Activated B cell treated with CpG ODN at 0.5 μM for 24 hours (primary cell): ENCODE measurements around the gene SLC44A2. TPM values are rescaled to one million over a fixed set of nuclear protein-coding genes. Genes with fewer than 3 reads are reported as not detected.

Experiments
- ATAC-seq: fragments of 200-7000 bp; cut with Tn5 transposase; one replicate; pipeline ENCODE4 v1.10.0; 2021; ENCODE audit warnings: low read depth, mild to moderate bottlenecking, moderate library complexity
- CTCF ChIA-PET: fragments of 350-600 bp; sonication (Branson Sonifier 250); formaldehyde crosslinking; loops from one replicate; lab custom pipeline; 2021; ENCODE audit warnings: antibody characterized with exemption; lab: Charles Lee
- POLR2A ChIA-PET: fragments of 350-600 bp; sonication (Branson Sonifier 250); formaldehyde crosslinking; loops from one replicate; lab custom pipeline; 2021; ENCODE audit warnings: antibody characterized with exemption; lab: Charles Lee
- DNase-seq: peaks from one replicate; pipeline ENCODE4 v3.0.0; 2022
- H3K27ac Mint-ChIP-seq: one replicate; pipeline ENCODE4 v1.8.0; 2020; ENCODE audit warnings: mixed read lengths
- H3K27me3 Mint-ChIP-seq: one replicate; pipeline ENCODE4 v1.8.0; 2021; ENCODE audit warnings: mixed read lengths
- H3K36me3 Mint-ChIP-seq: one replicate; pipeline ENCODE4 v1.8.0; 2021; ENCODE audit warnings: low read depth, mixed read lengths
- H3K4me1 Mint-ChIP-seq: one replicate; pipeline ENCODE4 v1.8.0; 2021; ENCODE audit warnings: mixed read lengths
- H3K4me3 Mint-ChIP-seq: one replicate; pipeline ENCODE4 v1.8.0; 2020; ENCODE audit warnings: mild to moderate bottlenecking, mixed read lengths
- H3K9me3 Mint-ChIP-seq: one replicate; pipeline ENCODE4 v1.8.0; 2020; ENCODE audit warnings: mixed read lengths
- CTCF ChIP-seq: fragments of 200-600 bp; IDR thresholded peaks from one replicate; pipeline ENCODE4 v1.8.0; 2022; ENCODE audit warnings: antibody characterized with exemption, mild to moderate bottlenecking
- intact Hi-C: fragments of 100-400 bp; cut with micrococcal nuclease; formaldehyde crosslinking; loops from one replicate; pipeline ENCODE4 v1.15.1; 2024
- total RNA-seq: library from RNA; stranded (reverse); gene quantifications from 2 replicates; pipeline ENCODE4 v1.2.3, GENCODE V29; 2022

The SLC44A2 gene
- total RNA-seq, 1 donor from 2014 or later, result 213 TPM

GRCh38 chr19:10602330-10603083 lies 22.8 kb upstream of the SLC44A2 start:
- H3K27me3 Mint-ChIP-seq, result no peaks in the 10 kb centered on the region
- CTCF ChIA-PET, result interaction anchor here (6.0 to 6.6 kb wide), 2 partner anchors 21 to 43 kb away, joined by 40 to 42 read pairs; no protein-coding TSS in a partner anchor

GRCh38 chr19:10603084-10603872 lies 22.1 kb upstream of the SLC44A2 start:
- POLR2A ChIA-PET, result interaction anchor here (0.6 to 5.6 kb wide), 30 partner anchors 9 to 771 kb away, joined by 3 to 45 read pairs (median 6); partner anchors contain the start of genes CDKN2D, DNM2, KRI1 and QTRT1
- Mint-ChIP-seq H3K27me3 (no peaks in the 10 kb centered on the region), H3K27ac (peak overlapping the region; percentile 98), H3K36me3 (peaks cover 13% of the 10 kb centered on the region), H3K4me3 (peak overlapping the region; percentile 97), H3K9me3 (no peaks in the 10 kb centered on the region), H3K4me1 (peaks cover 41% of the 10 kb centered on the region)
- ATAC-seq (peak; percentile 60), DNase-seq (peak; percentile 84)
- intact Hi-C loops, result loop anchor here (1.0 to 2.0 kb wide), 3 partner anchors 36 to 232 kb away; no protein-coding TSS in a partner anchor
- no peak for TF ChIP-seq CTCF
- CTCF ChIA-PET, result interaction anchor here (1.4 to 6.6 kb wide), 4 partner anchors 22 to 96 kb away, joined by 3 to 42 read pairs (median 22); no protein-coding TSS in a partner anchor

More at GRCh38 chr19:10602330-10603083, 22.8 kb upstream of the SLC44A2 start:
- ATAC-seq (peak; percentile 73), DNase-seq (peak; percentile 86)
- H3K9me3 Mint-ChIP-seq, result no peaks in the 10 kb centered on the region
- peaks cover 13% of the 10 kb centered on the region for H3K36me3 Mint-ChIP-seq
- POLR2A ChIA-PET, result interaction anchor here (0.5 to 5.6 kb wide), 28 partner anchors 9 to 501 kb away, joined by 3 to 45 read pairs (median 5); partner anchors contain the start of genes CARM1, CDKN2D, DNM2 and ICAM1
- intact Hi-C loops, result loop anchor here (1.0 to 2.0 kb wide), 4 partner anchors 36 to 232 kb away; partner anchors contain the start of gene KRI1
- H3K27ac Mint-ChIP-seq, result peak overlapping the region; percentile 98
- peak overlapping the region; percentile 97 for H3K4me3 Mint-ChIP-seq
- TF ChIP-seq CTCF, result no peak
- peaks cover 39% of the 10 kb centered on the region for H3K4me1 Mint-ChIP-seq

GRCh38 chr19:10603873-10604459 lies 21.4 kb upstream of the SLC44A2 start:
- Mint-ChIP-seq H3K27me3 (no peaks in the 10 kb centered on the region), H3K36me3 (peaks cover 13% of the 10 kb centered on the region), H3K4me3 (peak overlapping the region; percentile 97), H3K27ac (peak overlapping the region; percentile 98), H3K9me3 (no peaks in the 10 kb centered on the region), H3K4me1 (peaks cover 44% of the 10 kb centered on the region)
- intact Hi-C loops, result loop anchor here (1.0 to 2.0 kb wide), 5 partner anchors 23 to 231 kb away; no protein-coding TSS in a partner anchor
- no peak for TF ChIP-seq CTCF
- ChIA-PET POLR2A (interaction anchor here (0.5 to 5.6 kb wide), 30 partner anchors 8 to 770 kb away, joined by 3 to 45 read pairs (median 6); partner anchors contain the start of genes DNM2, KRI1, QTRT1 and SWSAP1), CTCF (interaction anchor here (0.9 to 6.6 kb wide), 5 partner anchors 11 to 96 kb away, joined by 3 to 42 read pairs (median 4); no protein-coding TSS in a partner anchor)
- ATAC-seq, result peak; percentile 26
- DNase-seq, result peak; percentile 22

GRCh38 chr19:10604460-10604980 lies 20.8 kb upstream of the SLC44A2 start:
- intact Hi-C loops, result loop anchor here (1.0 kb wide), 2 partner anchors 23 to 40 kb away; no protein-coding TSS in a partner anchor
- CTCF ChIA-PET, result interaction anchor here (0.9 to 6.6 kb wide), 5 partner anchors 12 to 95 kb away, joined by 3 to 42 read pairs (median 4); no protein-coding TSS in a partner anchor

More at GRCh38 chr19:10604460-10604980, 20.8 kb upstream of the SLC44A2 start:
- H3K27me3 Mint-ChIP-seq, result no peaks in the 10 kb centered on the region
- ATAC-seq (peak; percentile 32), DNase-seq (peak; percentile 48)
- H3K4me3 Mint-ChIP-seq, result peak overlapping the region; percentile 97
- H3K36me3 Mint-ChIP-seq, result peaks cover 13% of the 10 kb centered on the region
- H3K4me1 Mint-ChIP-seq, result peaks cover 46% of the 10 kb centered on the region
- H3K9me3 Mint-ChIP-seq, result no peaks in the 10 kb centered on the region
- POLR2A ChIA-PET, result interaction anchor here (0.5 to 5.6 kb wide), 21 partner anchors 8 to 309 kb away, joined by 3 to 45 read pairs (median 7); partner anchors contain the start of genes KRI1 and TMED1
- peak overlapping the region; percentile 98 for H3K27ac Mint-ChIP-seq
- no peak for TF ChIP-seq CTCF
